WI38 (cell line): Measurements from ENCODE around the gene PAPPA.

Experiments
- H3K4me3 ChIP-seq: 2 replicates; pipeline ENCODE4 v1.5.1; 2011; ENCODE audit warnings: low read depth, mild to moderate bottlenecking, control low read depth, low read length
- CTCF ChIP-seq: IDR thresholded peaks from 2 replicates; pipeline ENCODE4 v1.5.1; 2012; ENCODE audit warnings: low read depth, mild to moderate bottlenecking, control low read depth, low read length

Gene PAPPA

GRCh38 chr9:116419181-116419580 is 265.6 kb downstream of the PAPPA start:
- no peak overlapping the region for H3K4me3 ChIP-seq
- no peak for TF ChIP-seq CTCF

- no peak for TF ChIP-seq CTCF
- no peak overlapping the region for H3K4me3 ChIP-seq
These were observed 267.5 kb downstream of the PAPPA start for GRCh38 chr9:116420993-116421538.

- TF ChIP-seq CTCF = no peak
These were observed 268.8 kb downstream of the PAPPA start for GRCh38 chr9:116422119-116422979.

GRCh38 chr9:116423149-116423548 is 269.6 kb downstream of the PAPPA start:
- no peak for TF ChIP-seq CTCF
- no peak overlapping the region for H3K4me3 ChIP-seq

More at GRCh38 chr9:116422119-116422979, 268.8 kb downstream of the PAPPA start:
- H3K4me3 ChIP-seq = no peak overlapping the region

GRCh38 chr9:116425244-116425643 is 271.7 kb downstream of the PAPPA start:
- TF ChIP-seq CTCF = no peak
- no peak overlapping the region for H3K4me3 ChIP-seq

- no peak overlapping the region for H3K4me3 ChIP-seq
- no peak for TF ChIP-seq CTCF
These were observed 277.3 kb downstream of the PAPPA start for GRCh38 chr9:116430849-116431248.

- H3K4me3 ChIP-seq = no peak overlapping the region
- no peak for TF ChIP-seq CTCF
These were observed 278.5 kb downstream of the PAPPA start for GRCh38 chr9:116432051-116432450.
